Pancreas (tissue), 10 donors: Measurements from ENCODE around the gene TENM4. TPM values are rescaled to one million over a fixed set of nuclear protein-coding genes. Genes with fewer than 3 reads are reported as not detected.

Source experiments
- ATAC-seq, 4 donors: fragments of 200-7000 bp; cut with Tn5 transposase; one replicate each; pipeline versions ENCODE4 v1.8.0 to v1.9.1; 2020; ENCODE audit warnings: mild to moderate bottlenecking in 4 of 4, moderate library complexity in 4 of 4
- DNase-seq, 6 donors: peaks; one replicate each; pipeline ENCODE4 v3.0.0-alpha.2; 2020
- FAIRE-seq: peaks from 2 replicates; lab custom pipeline; 2012; peaks lifted over from hg19 to GRCh38; lab: Jason Lieb, UNC
- H3K27ac ChIP-seq, 4 donors: fragments of 200-600 bp; sonication (generic); 1 replicate in 3 of 4; 2 replicates in 1 of 4; pipeline versions ENCODE4 v1.5.0 to v1.8.0; 2020
- H3K27me3 ChIP-seq, 4 donors: fragments of 200-600 bp; one replicate each; pipeline ENCODE4 v1.8.0; 2021
- H3K36me3 ChIP-seq, 3 donors: fragments of 200-600 bp; sonication (generic) in 1 of 3; one replicate each; pipeline versions ENCODE4 v1.5.0 to v1.8.0; 2020 to 2021
- H3K4me1 ChIP-seq, 3 donors: fragments of 200-600 bp; one replicate each; pipeline ENCODE4 v1.8.0; 2021
- H3K4me3 ChIP-seq, 4 donors: fragments of 200-600 bp; sonication (generic) in 2 of 4; one replicate each; pipeline versions ENCODE4 v1.5.0 to v1.8.0; 2020 to 2021
- H3K9me3 ChIP-seq, 4 donors: fragments of 200-600 bp; one replicate each; pipeline ENCODE4 v1.8.0; 2021
- CTCF ChIP-seq, 4 donors: fragments of 200-600 bp; sonication (generic) in 3 of 4; IDR thresholded peaks; one replicate each; pipeline versions ENCODE4 v1.5.0 to v1.8.0; 2021; ENCODE audit warnings: antibody characterized with exemption in 4 of 4
- WGBS, 2 donors: extraction: QIAGEN DNeasy Blood & Tissue Kit; methylation state at CpG; one replicate each; pipeline ENCODE4 v1.1.7; 2013; 5-methylcytosine and 5-hydroxymethylcytosine counted together
- intact Hi-C, 3 donors: fragments of 100-400 bp; cut with DNase I; formaldehyde crosslinking; loops; one replicate each; pipeline versions ENCODE4 v1.11.1 to v1.14.2; 2022
- polyA plus RNA-seq, 2 donors: library from polyadenylated mRNA; stranded (reverse); fragments of 200-250 nt; gene quantifications; one replicate each; pipeline ENCODE4 v1.2.3, GENCODE V29; 2013
- total RNA-seq, 6 donors: library from RNA; stranded (reverse); fragmentation: NEBNext Ultra II Directional in 4 of 6; extraction: Animal tissue kit (Norgen Biotek cat#: 25700) in 4 of 6; gene quantifications; one replicate each; pipeline versions ENCODE4 v1.2.1 to v1.2.4, GENCODE V29; 2021 to 2023
- donor health status: healthy with polysubstance abuse.
- donor health status: DM: no; HTN: no; CAD: no; lungs with moderate emphysema.
- donor health status: DM: no; HTN: no; CAD: no.
- donor health status: control.
- donor health status: control.
- donor health status: Bipolar disorder and iron deficiency.
- donor health status: DM: yes; HTN: yes; CAD: no.
- donor health status: DM: no; HTN: no; CAD: no.
- donor health status: DM: no; HTN: no; CAD: no.
- donor health status: DM: yes; HTN: yes; CAD: no.

The TENM4 gene
- total and polyA plus RNA-seq, 8 donors = 0.37 to 6.8 (median 1.3) TPM

GRCh38 chr11:78667461-78667860, 773.4 kb downstream of the TENM4 start:
- 78 to 86% methylated on average over 2 of the region's 2 CpGs for WGBS, 2 donors
- ATAC-seq (no peak), DNase-seq (no peak), FAIRE-seq (no peak)
- no peak overlapping the region for H3K4me3 ChIP-seq
- no peak for TF ChIP-seq CTCF (IDR thresholded peaks at IDR 0.05)
- intact Hi-C loops = no loop called here
- H3K27me3 ChIP-seq = no peaks in the 10 kb centered on the region
- no peaks in the 10 kb centered on the region for H3K4me1 ChIP-seq
- H3K27ac ChIP-seq = no peak overlapping the region
- no peaks in the 10 kb centered on the region for H3K9me3 ChIP-seq
- no peaks in the 10 kb centered on the region for H3K36me3 ChIP-seq

GRCh38 chr11:78666675-78667160, 774.1 kb downstream of the TENM4 start:
- no peaks in the 10 kb centered on the region for H3K4me1 ChIP-seq
- TF ChIP-seq CTCF (IDR thresholded peaks at IDR 0.05) = no peak
- intact Hi-C loops = no loop called here
- DNase-seq = no peak
- H3K4me3 ChIP-seq = no peak overlapping the region
- no peaks in the 10 kb centered on the region for H3K36me3 ChIP-seq
- no peak for ATAC-seq
- H3K27me3 ChIP-seq = no peaks in the 10 kb centered on the region
- no peaks in the 10 kb centered on the region for H3K9me3 ChIP-seq
- H3K27ac ChIP-seq = no peak overlapping the region
- FAIRE-seq = no peak

GRCh38 chr11:78664636-78665035, 776.2 kb downstream of the TENM4 start:
- FAIRE-seq = no peak
- intact Hi-C loops = no loop called here
- WGBS, 2 donors = 91% methylated on average over 1 of the region's 1 CpG
- TF ChIP-seq CTCF (IDR thresholded peaks at IDR 0.05) = no peak
- ATAC-seq = no peak
- Histone ChIP-seq H3K4me1 (no peaks in the 10 kb centered on the region), H3K27me3 (no peaks in the 10 kb centered on the region), H3K9me3 (no peaks in the 10 kb centered on the region), H3K4me3 (no peak overlapping the region), H3K27ac (no peak overlapping the region), H3K36me3 (no peaks in the 10 kb centered on the region)
- DNase-seq = no peak

GRCh38 chr11:78662811-78663210, 778.0 kb downstream of the TENM4 start:
- no peak for TF ChIP-seq CTCF (IDR thresholded peaks at IDR 0.05)
- 95 to 100% methylated on average over 2 of the region's 2 CpGs for WGBS, 2 donors
- DNase-seq = no peak
- Histone ChIP-seq H3K27me3 (no peaks in the 10 kb centered on the region), H3K9me3 (no peaks in the 10 kb centered on the region), H3K27ac (no peak overlapping the region), H3K4me1 (no peaks in the 10 kb centered on the region), H3K36me3 (no peaks in the 10 kb centered on the region), H3K4me3 (no peak overlapping the region)
- FAIRE-seq = no peak
- ATAC-seq = no peak
- intact Hi-C loops = no loop called here

- Histone ChIP-seq H3K4me3 (no peak overlapping the region), H3K27me3 (no peaks in the 10 kb centered on the region), H3K9me3 (no peaks in the 10 kb centered on the region), H3K36me3 (no peaks in the 10 kb centered on the region), H3K4me1 (no peaks in the 10 kb centered on the region), H3K27ac (no peak overlapping the region)
- no peak for FAIRE-seq
- DNase-seq = no peak
- intact Hi-C loops = no loop called here
- no peak for ATAC-seq
- WGBS, 2 donors = 94 to 97% methylated on average over 4 of the region's 4 CpGs
- TF ChIP-seq CTCF (IDR thresholded peaks at IDR 0.05) = no peak
These were observed 780.4 kb downstream of the TENM4 start for GRCh38 chr11:78660471-78660870.
